Measurements from ENCODE around the gene MBTD1.

Gene MBTD1

GRCh38 chr17:51144266-51145022, 115.4 kb downstream of the MBTD1 start:
- no peak for DNase-seq (ENCODE audit: low read depth)

- DNase-seq (ENCODE audit: low read depth): no peak
Measured at GRCh38 chr17:51142597-51142996, 117.3 kb downstream of the MBTD1 start.

GRCh38 chr17:51135956-51136355, 123.9 kb downstream of the MBTD1 start:
- DNase-seq (ENCODE audit: low read depth): no peak

GRCh38 chr17:51133365-51133764, 126.5 kb downstream of the MBTD1 start:
- DNase-seq (ENCODE audit: low read depth): no peak

- DNase-seq (ENCODE audit: low read depth): no peak
Measured at GRCh38 chr17:51132964-51133319, 126.9 kb downstream of the MBTD1 start.

- no peak for DNase-seq (ENCODE audit: low read depth)
Measured at GRCh38 chr17:51128076-51128475, 131.8 kb downstream of the MBTD1 start.

Data from activated T-helper 9 cell treated with anti-CD3 and anti-CD28 coated beads, Interleukin-2, amount 50 U/mL, for 16 hours (primary cell).